H54 (cell line): ENCODE data around the gene CCDC137.

Experiments
- DNase-seq: peaks from one replicate; pipeline ENCODE4 v3.0.0; 2011; ENCODE audit warnings: low spot score, mixed read lengths; ENCODE audit not compliant: insufficient read length
- FAIRE-seq: peaks from 3 replicates; lab custom pipeline; 2011; peaks lifted over from hg19 to GRCh38; lab: Jason Lieb, UNC
- POLR2A ChIP-seq: IDR thresholded peaks from 2 replicates; pipeline ENCODE4 v1.6.1; 2011; ENCODE audit warnings: low read depth, mild to moderate bottlenecking, low read length

CCDC137 gene

GRCh38 chr17:81706757-81707624 is 40.5 kb downstream of the CCDC137 start:
- 0 out of 2 replicates have a peak, but pooled peaks have one; percentile 23 for TF ChIP-seq POLR2A

GRCh38 chr17:81707725-81708646 is 41.4 kb downstream of the CCDC137 start:
- TF ChIP-seq POLR2A: no peak
- DNase-seq (no peak), FAIRE-seq (no peak)

More at GRCh38 chr17:81706757-81707624, 40.5 kb downstream of the CCDC137 start:
- FAIRE-seq: no peak
- no peak for DNase-seq

GRCh38 chr17:81708739-81709185 is 42.2 kb downstream of the CCDC137 start:
- TF ChIP-seq POLR2A: no peak
- FAIRE-seq: no peak

GRCh38 chr17:81710514-81711308 is 44.2 kb downstream of the CCDC137 start:
- TF ChIP-seq POLR2A: no peak
- FAIRE-seq (no peak), DNase-seq (no peak)

More at GRCh38 chr17:81708739-81709185, 42.2 kb downstream of the CCDC137 start:
- DNase-seq: no peak

GRCh38 chr17:81711814-81712467 is 45.4 kb downstream of the CCDC137 start, which contains the start of gene SLC25A10:
Gene SLC25A10, plus strand, starts transcription at chr17:81712284. Its CDS starts 143 bp downstream, at chr17:81712427.
- FAIRE-seq (no peak), DNase-seq (peak; percentile 93)
- TF ChIP-seq POLR2A: no peak

- peak; percentile 67 for DNase-seq
- no peak for TF ChIP-seq POLR2A
- no peak for FAIRE-seq
Measured at GRCh38 chr17:81712468-81713003, 46.0 kb downstream of the CCDC137 start.

- DNase-seq (no peak), FAIRE-seq (no peak)
Measured at GRCh38 chr17:81713004-81713555, 46.5 kb downstream of the CCDC137 start.

GRCh38 chr17:81713556-81714411 is 47.2 kb downstream of the CCDC137 start:
- TF ChIP-seq POLR2A: no peak
- no peak for DNase-seq
- FAIRE-seq: no peak

More at GRCh38 chr17:81713004-81713555, 46.5 kb downstream of the CCDC137 start:
- TF ChIP-seq POLR2A: no peak

GRCh38 chr17:81714412-81715106 is 48.0 kb downstream of the CCDC137 start:
- 0 out of 2 replicates have a peak, but pooled peaks have one; percentile 5 for TF ChIP-seq POLR2A
- no peak for DNase-seq
- no peak for FAIRE-seq

- no peak for TF ChIP-seq POLR2A
Measured at GRCh38 chr17:81715107-81715871, 48.8 kb downstream of the CCDC137 start.

More at GRCh38 chr17:81715107-81715871, 48.8 kb downstream of the CCDC137 start:
- no peak for FAIRE-seq
- no peak for DNase-seq
